Suprapubic skin (tissue), 3 donors: ENCODE results near the gene FAM89B.

Source experiments
- EP300 ChIP-seq: sonication (generic); formaldehyde crosslinking; IDR thresholded peaks from one replicate; pipeline ENCODE4 v1.6.1; 2017; ENCODE audit warnings: antibody characterized with exemption
- POLR2A ChIP-seq, 2 donors: fragments of 450-650 bp; IDR thresholded peaks; one replicate each; pipeline ENCODE4 v1.6.1; 2017; ENCODE audit warnings: antibody characterized with exemption in 2 of 2, mild to moderate bottlenecking in 2 of 2, moderate library complexity in 2 of 2
- TF ChIP-seq, protein P1 (sequence below), 2 donors: fragments of 200-600 bp in 1 of 2; fragments of 450-650 bp in 1 of 2; sonication (generic) in 1 of 2; IDR thresholded peaks; one replicate each; pipeline ENCODE4 v1.5.1; 2016 to 2019; ENCODE audit warnings: antibody characterized with exemption in 2 of 2, mild to moderate bottlenecking in 1 of 2, moderate library complexity in 1 of 2

DNA sequence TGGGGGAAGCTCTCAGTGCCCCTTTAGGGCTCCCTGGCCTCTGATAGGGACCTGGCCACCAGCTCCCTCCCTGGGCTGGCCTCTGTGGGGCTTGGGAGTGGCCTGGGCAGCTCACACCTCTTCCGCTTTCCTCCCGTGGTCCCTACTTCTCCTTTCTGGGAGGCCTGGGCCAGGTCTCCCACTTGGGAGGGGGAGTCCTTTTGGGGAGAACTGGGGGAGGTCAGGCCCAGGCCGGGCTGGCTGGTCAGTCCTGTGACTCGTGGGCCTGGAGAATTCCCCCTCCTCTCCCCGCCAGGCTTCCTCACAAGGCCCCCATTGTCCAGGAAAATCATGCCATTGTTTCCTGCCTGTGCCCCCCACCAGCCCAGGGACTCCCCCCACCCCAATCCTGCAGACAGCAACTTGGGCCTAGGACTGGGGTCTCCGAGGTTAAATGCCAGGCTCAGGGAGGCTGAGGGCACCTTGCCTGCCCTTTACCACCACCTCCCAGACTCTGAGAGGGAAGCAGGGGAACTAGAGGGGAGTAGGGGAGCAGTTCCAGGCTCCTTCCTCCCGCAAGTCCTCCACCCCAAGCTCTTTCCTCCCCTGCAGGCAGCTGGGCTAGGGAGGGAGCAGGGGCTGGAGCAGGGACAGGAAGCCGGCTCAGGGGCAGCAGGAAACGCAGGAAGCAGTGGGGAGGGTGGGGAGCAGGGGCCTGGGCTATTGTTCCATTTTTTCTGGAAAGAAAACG lies 38.9 kb downstream of the FAM89B start:
- TF ChIP-seq, protein P1, sequence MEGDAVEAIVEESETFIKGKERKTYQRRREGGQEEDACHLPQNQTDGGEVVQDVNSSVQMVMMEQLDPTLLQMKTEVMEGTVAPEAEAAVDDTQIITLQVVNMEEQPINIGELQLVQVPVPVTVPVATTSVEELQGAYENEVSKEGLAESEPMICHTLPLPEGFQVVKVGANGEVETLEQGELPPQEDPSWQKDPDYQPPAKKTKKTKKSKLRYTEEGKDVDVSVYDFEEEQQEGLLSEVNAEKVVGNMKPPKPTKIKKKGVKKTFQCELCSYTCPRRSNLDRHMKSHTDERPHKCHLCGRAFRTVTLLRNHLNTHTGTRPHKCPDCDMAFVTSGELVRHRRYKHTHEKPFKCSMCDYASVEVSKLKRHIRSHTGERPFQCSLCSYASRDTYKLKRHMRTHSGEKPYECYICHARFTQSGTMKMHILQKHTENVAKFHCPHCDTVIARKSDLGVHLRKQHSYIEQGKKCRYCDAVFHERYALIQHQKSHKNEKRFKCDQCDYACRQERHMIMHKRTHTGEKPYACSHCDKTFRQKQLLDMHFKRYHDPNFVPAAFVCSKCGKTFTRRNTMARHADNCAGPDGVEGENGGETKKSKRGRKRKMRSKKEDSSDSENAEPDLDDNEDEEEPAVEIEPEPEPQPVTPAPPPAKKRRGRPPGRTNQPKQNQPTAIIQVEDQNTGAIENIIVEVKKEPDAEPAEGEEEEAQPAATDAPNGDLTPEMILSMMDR (IDR thresholded peaks at IDR 0.05) = no peak
- TF ChIP-seq POLR2A (IDR thresholded peaks at IDR 0.05) (no peak), EP300 (no peak)
